Ectodermal cell (in vitro differentiated cells): ENCODE measurements around the gene NECTIN2. TPM values are rescaled to one million over a fixed set of nuclear protein-coding genes. Genes with fewer than 3 reads are reported as not detected.

ENCODE experiments used
- H3K27ac ChIP-seq: 2 replicates; pipeline ENCODE4 v1.7.0; 2013; ENCODE audit warnings: mild to moderate bottlenecking, low read depth, low read length; ENCODE audit not compliant: insufficient read depth, poor library complexity, severe bottlenecking
- H3K27me3 ChIP-seq: 2 replicates; pipeline ENCODE4 v1.7.0; 2013; ENCODE audit warnings: mild to moderate bottlenecking, low read length; ENCODE audit not compliant: insufficient read depth, control insufficient read depth, poor library complexity, severe bottlenecking
- H3K36me3 ChIP-seq: one replicate; pipeline ENCODE4 v1.7.0; 2013; ENCODE audit warnings: low read length; ENCODE audit not compliant: control insufficient read depth, insufficient read depth
- H3K4me1 ChIP-seq: one replicate; pipeline ENCODE4 v1.7.0; 2013; ENCODE audit warnings: low read length; ENCODE audit not compliant: control insufficient read depth, insufficient read depth
- H3K4me3 ChIP-seq: 2 replicates; pipeline ENCODE4 v1.7.0; 2013; ENCODE audit warnings: low read depth, low read length, control low read depth; ENCODE audit not compliant: insufficient read depth
- H3K9me3 ChIP-seq: 2 replicates; pipeline ENCODE4 v1.7.0; 2013; ENCODE audit warnings: mild to moderate bottlenecking, low read length, moderate library complexity; ENCODE audit not compliant: control insufficient read depth
- WGBS, 2 experiments: methylation state at CpG; one replicate each; pipeline ENCODE4 v1.1.7; 2013; ENCODE audit warnings: missing lambda C conversion rate in 2 of 2; 5-methylcytosine and 5-hydroxymethylcytosine counted together
- polyA plus RNA-seq, 4 experiments: library from polyadenylated mRNA; stranded (reverse); fragments of 50-300 nt; gene quantifications; one replicate each; pipeline ENCODE4 v1.2.3, GENCODE V29; 2013

NECTIN2 gene
- 204 TPM for polyA plus RNA-seq (2013, experiment 1 of 4)
- polyA plus RNA-seq (2013, experiment 2 of 4), result 211 TPM
- 150 TPM for polyA plus RNA-seq (2013, experiment 3 of 4)
- 164 TPM for polyA plus RNA-seq (2013, experiment 4 of 4)

GRCh38 chr19:44845612-44846454 lies at the start of gene NECTIN2:
Gene NECTIN2 (plus strand): TSS chr19:44846297. CDS start chr19:44846526, 229 bp downstream.
- Histone ChIP-seq H3K4me3 (peak within 1 kb of the TSS; percentile 86), H3K27me3 (no peaks in the 10 kb centered on the region), H3K4me1 (peaks cover 22% of the 10 kb centered on the region), H3K9me3 (no peaks in the 10 kb centered on the region), H3K36me3 (no peaks in the 10 kb centered on the region), H3K27ac (peak within 1 kb of the TSS; percentile 96)
- WGBS, 2 experiments, result 0 to 1% methylated on average over 67 of the region's 67 CpGs

- Histone ChIP-seq H3K27me3 (no peaks in the 10 kb centered on the region), H3K4me3 (no peak overlapping the region), H3K27ac (no peak overlapping the region), H3K4me1 (no peaks in the 10 kb centered on the region), H3K36me3 (no peaks in the 10 kb centered on the region), H3K9me3 (no peaks in the 10 kb centered on the region)
- 29 to 32% methylated on average over 12 of the region's 12 CpGs for WGBS, 2 experiments
Measured at GRCh38 chr19:44796701-44797115, 49.4 kb upstream of the NECTIN2 start.

DNA sequence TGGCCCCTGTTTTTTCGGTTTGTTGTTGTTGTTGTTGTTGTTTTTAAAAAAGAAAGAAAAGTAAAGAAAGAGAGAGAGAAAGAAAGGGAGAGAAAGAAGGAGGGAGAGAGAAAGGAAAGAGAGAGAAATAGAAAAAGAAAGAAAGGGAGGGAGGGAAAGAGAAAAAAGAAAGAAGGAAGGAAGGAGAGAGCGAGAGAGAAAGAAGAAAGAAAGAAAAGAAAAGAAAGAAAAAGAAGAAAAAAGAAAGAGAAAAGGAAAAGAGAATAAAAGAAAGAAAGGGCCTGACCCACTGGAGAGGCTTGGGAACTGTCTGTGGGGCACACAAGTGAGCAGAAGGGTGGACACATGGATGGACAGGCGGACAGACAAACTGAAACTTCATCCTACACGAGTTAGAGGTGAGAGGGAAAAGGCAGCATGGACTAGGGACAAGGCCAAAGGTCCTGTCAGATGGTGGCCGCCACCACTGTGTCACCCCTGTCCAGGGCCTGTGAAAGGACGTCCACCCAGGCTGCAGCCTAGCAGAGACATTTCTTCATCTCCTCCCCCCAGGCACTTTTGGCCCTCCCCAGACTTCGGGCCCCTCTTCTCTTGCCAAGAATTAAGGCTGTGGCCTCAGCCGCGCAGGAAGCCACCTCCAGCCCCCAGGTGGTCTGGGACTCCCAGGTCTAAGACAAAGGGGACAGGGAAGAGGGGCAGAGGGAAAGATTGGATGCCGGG lies 46.3 kb upstream of the NECTIN2 start:
- Histone ChIP-seq H3K9me3 (no peaks in the 10 kb centered on the region), H3K4me3 (no peak overlapping the region), H3K4me1 (no peaks in the 10 kb centered on the region), H3K36me3 (no peaks in the 10 kb centered on the region), H3K27me3 (no peaks in the 10 kb centered on the region), H3K27ac (no peak overlapping the region)
- WGBS, 2 experiments, result 79% methylated on average over 10 of the region's 10 CpGs

GRCh38 chr19:44800461-44800860 lies 45.6 kb upstream of the NECTIN2 start:
- H3K4me1 ChIP-seq, result no peaks in the 10 kb centered on the region
- no peaks in the 10 kb centered on the region for H3K27me3 ChIP-seq
- no peak overlapping the region for H3K4me3 ChIP-seq
- WGBS, 2 experiments, result 17 to 18% methylated on average over 3 of the region's 3 CpGs
- no peak overlapping the region for H3K27ac ChIP-seq
- no peaks in the 10 kb centered on the region for H3K9me3 ChIP-seq
- no peaks in the 10 kb centered on the region for H3K36me3 ChIP-seq

DNA sequence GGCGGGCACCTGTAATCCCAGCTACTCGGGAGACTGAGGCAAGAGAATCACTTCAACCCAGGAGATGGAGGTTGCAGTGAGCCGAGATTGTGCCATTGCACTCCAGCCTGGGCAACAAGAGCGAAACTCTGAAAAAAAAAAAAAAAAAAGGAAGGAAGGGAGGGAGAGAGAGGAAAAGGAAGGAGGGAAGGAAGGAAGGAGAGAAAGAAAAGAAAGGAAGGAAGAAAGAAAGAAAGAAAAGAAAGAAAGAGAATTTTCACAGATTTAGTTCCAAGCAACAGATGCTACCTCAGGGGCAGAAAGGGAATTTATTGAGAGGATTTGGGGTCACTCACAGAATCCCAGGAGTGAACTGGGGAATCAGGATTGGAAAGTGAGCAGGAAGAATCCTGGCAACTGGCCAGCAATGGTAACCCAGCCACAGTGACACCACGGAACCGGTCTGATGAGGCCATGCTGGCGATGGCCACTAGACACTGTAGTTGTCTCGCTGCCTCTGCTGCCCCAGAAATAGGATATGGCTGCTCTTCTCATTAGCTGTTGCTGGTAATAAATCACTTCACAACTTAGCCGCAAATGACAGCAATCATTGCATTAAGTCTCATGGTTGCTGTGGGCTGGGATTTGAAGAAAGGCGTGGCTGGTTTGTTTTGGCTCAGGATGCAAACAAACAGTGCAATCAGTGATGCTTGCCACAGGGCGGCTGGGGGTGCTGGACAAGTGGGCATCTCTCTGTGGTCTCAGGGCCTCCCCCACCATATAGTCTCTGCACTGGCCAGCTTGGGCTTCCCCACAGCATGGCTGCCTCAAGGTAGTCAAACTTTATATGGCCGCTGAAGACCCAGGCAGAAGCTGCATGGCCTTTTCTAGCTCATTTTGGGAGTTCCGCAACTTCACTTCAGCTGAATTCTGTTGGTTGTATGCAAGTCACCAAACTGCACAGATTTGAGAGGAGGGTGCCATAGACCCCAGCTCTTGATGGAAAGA lies 42.4 kb upstream of the NECTIN2 start:
- Histone ChIP-seq H3K27me3 (no peaks in the 10 kb centered on the region), H3K4me3 (no peak overlapping the region)
- 93% methylated on average over 13 of the region's 13 CpGs for WGBS, 2 experiments

GRCh38 chr19:44806291-44806690 lies 39.8 kb upstream of the NECTIN2 start:
- Histone ChIP-seq H3K4me1 (peaks cover 24% of the 10 kb centered on the region), H3K27ac (no peak overlapping the region), H3K36me3 (no peaks in the 10 kb centered on the region), H3K9me3 (no peaks in the 10 kb centered on the region), H3K27me3 (peaks cover 6% of the 10 kb centered on the region), H3K4me3 (no peak overlapping the region)
- 54 to 69% methylated on average over 7 of the region's 7 CpGs for WGBS, 2 experiments

More for the DNA sequence above, 42.4 kb upstream of the NECTIN2 start:
- H3K27ac ChIP-seq, result no peak overlapping the region
- no peaks in the 10 kb centered on the region for H3K9me3 ChIP-seq
- no peaks in the 10 kb centered on the region for H3K36me3 ChIP-seq
- H3K4me1 ChIP-seq, result peaks cover 11% of the 10 kb centered on the region

- peaks cover 24% of the 10 kb centered on the region for H3K4me1 ChIP-seq
- H3K27ac ChIP-seq, result no peak overlapping the region
- H3K27me3 ChIP-seq, result peaks cover 6% of the 10 kb centered on the region
- no peaks in the 10 kb centered on the region for H3K9me3 ChIP-seq
- no peaks in the 10 kb centered on the region for H3K36me3 ChIP-seq
- no peak overlapping the region for H3K4me3 ChIP-seq
- WGBS, 2 experiments, result 80 to 87% methylated on average over 5 of the region's 5 CpGs
Measured at GRCh38 chr19:44807162-44807561, 38.9 kb upstream of the NECTIN2 start.

DNA sequence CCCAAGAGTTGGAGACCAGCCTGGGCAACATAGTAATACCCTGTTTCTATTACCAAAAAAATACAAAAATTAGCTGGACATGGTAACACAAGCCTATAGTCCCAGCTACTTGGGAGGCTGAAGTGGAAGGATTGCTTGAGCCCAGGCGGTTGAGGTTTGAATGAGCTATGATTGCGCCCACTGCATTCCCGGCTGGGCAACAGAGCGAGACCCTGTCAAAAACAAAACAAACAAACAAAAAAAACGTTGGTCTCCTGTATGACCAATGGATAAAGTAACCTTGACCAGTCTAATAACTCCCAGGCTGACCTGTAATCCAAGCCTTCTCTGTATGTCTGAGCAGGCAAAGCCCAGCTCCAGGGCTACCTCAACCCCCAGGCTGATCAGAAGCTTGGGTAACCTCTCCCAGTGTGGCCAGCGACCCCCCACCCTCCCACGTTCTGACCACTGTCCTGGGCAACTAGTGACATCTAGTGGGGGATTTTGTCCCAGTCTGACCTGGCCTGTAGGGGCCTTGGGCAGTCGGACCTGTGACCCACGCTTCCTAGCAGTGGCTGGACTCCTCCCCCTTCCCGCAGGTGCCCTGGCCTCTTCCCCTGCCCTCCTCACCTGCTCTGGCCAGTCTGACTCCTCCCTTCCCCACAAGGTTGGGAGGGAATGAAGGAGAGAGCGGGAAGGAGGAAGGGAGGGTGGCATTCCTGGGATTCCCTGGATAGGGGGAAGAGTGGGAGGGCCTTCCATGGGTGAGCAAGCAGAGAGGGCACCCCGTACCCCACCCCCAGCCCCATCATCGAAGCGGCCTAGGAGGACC lies 38.2 kb upstream of the NECTIN2 start:
- no peak overlapping the region for H3K4me3 ChIP-seq
- WGBS, 2 experiments, result 30 to 33% methylated on average over 13 of the region's 14 CpGs
- H3K4me1 ChIP-seq, result peaks cover 24% of the 10 kb centered on the region
- no peaks in the 10 kb centered on the region for H3K9me3 ChIP-seq
- H3K27ac ChIP-seq, result no peak overlapping the region
- no peaks in the 10 kb centered on the region for H3K36me3 ChIP-seq
- H3K27me3 ChIP-seq, result peaks cover 6% of the 10 kb centered on the region
